ENCODE data around the gene ADAMTS3. TPM values are rescaled to one million over a fixed set of nuclear protein-coding genes. Genes with fewer than 3 reads are reported as not detected.
"Not testable (repeated sequence)": the region's sequence is repeated elsewhere in the genome, so short reads cannot be mapped to it uniquely, and the experiment has no call there.

ADAMTS3 gene
- total RNA-seq, 2 experiments from 2014 or later = not detected

DNA sequence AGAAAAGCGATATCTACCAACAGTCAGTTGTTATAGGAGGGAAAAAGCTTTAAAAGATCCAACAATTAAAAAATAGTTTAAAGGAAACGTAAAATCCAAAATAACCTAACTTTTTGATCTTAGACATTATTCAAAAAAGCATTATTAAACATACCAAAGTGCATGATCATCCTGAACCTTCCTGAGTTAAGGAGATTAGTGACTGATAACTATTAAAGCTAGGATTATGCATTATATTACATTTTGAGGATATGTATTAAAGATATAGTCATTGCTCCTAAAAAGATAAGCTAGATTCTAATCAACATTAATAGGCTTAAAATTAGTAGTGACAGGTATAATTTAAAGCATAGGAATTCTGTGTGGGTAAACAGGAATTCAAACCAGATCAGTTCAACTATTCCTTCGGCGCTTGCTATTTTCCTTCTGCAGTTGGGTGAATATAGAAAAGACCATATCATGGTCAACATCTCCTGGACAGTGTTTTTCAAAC is 139.6 kb downstream of the ADAMTS3 start:
- ChIA-PET POLR2A (no interaction called here), CTCF (no interaction called here)
- Mint-ChIP-seq H3K27ac (no peak overlapping the region), H3K36me3 (ENCODE audit: low read depth) (no peaks in the 10 kb centered on the region), H3K4me3 (no peak overlapping the region), H3K9me3 (ENCODE audit: low read depth) (no peaks in the 10 kb centered on the region), H3K4me1 (no peaks in the 10 kb centered on the region), H3K27me3 (no peaks in the 10 kb centered on the region)
- ATAC-seq = no peak
- no peak for DNase-seq
- intact Hi-C loops (cut with DNase I, micrococcal nuclease) = no loop called here

DNA sequence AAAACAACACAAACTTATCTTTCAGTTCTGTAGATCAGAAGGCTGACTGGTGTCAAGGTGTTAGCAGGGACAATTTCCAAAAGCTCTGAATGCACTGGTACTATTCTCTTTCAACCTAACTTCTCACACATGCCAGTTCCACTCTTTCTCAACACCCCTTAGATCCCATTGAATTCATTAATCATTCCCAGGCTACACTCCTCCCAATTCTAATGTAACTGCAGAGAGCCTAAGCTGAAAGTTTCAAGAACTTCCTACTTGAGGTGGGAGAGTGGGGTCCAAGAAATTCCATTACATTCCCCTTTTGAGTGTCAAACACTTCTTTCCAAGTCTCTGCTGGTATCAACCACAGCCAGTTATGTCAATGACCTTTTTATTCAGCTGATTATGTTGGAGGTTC is 142.0 kb downstream of the ADAMTS3 start:
- ChIA-PET POLR2A (no interaction called here), CTCF (no interaction called here)
- Mint-ChIP-seq H3K36me3 (ENCODE audit: low read depth) (no peaks in the 10 kb centered on the region), H3K4me3 (no peak overlapping the region), H3K9me3 (ENCODE audit: low read depth) (no peaks in the 10 kb centered on the region), H3K4me1 (no peaks in the 10 kb centered on the region), H3K27ac (no peak overlapping the region), H3K27me3 (no peaks in the 10 kb centered on the region)
- no peak for ATAC-seq
- DNase-seq = no peak
- intact Hi-C loops (cut with DNase I, micrococcal nuclease) = no loop called here

DNA sequence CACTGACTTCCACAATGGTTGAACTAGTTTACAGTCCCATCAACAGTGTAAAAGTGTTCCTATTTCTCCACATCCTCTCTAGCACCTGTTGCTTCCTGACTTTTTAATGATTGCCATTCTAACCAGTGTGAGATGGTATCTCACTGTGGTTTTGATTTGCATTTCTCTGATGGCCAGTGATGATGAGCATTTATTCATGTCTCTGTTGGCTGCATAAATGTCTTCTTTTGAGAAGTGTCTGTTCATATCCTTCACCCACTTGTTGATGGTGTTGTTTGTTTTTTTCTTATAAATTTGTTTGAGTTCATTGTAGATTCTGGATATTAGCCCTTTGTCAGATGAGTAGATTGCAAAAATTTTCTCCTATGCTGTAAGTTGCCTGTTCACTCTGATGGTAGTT is 143.1 kb downstream of the ADAMTS3 start:
- not testable (repeated sequence) for H3K4me3 Mint-ChIP-seq; H3K9me3 Mint-ChIP-seq (ENCODE audit: low read depth)

DNA sequence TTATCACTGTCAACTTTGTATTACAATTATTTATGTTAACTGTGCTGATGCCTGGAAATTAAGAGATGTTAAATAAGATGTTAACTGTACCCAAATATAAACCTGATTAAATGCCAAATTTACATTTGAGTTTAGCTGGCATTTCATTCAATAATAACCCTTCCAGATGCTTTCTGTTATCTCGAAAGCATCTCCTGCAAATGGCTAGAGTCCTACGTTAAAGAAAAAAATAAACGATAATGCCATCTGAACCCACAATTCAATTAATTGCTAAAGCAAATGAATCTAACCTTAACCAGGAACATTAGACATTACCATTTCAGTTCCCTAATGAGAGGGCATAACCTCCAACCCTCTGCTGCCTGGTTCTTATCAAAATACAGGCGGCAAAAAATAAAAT is 145.0 kb downstream of the ADAMTS3 start:
- no peak overlapping the region for H3K4me3 Mint-ChIP-seq
- POLR2A ChIA-PET = no interaction called here
- no peaks in the 10 kb centered on the region for H3K36me3 Mint-ChIP-seq (ENCODE audit: low read depth)
- CTCF ChIA-PET = no interaction called here
- no peaks in the 10 kb centered on the region for H3K4me1 Mint-ChIP-seq
- no peaks in the 10 kb centered on the region for H3K9me3 Mint-ChIP-seq (ENCODE audit: low read depth)
- H3K27me3 Mint-ChIP-seq = no peaks in the 10 kb centered on the region
- ATAC-seq (no peak), DNase-seq (no peak)
- intact Hi-C loops (cut with DNase I, micrococcal nuclease) = no loop called here
- no peak overlapping the region for H3K27ac Mint-ChIP-seq

More for the DNA sequence above, 143.1 kb downstream of the ADAMTS3 start:
- POLR2A ChIA-PET; H3K27me3 Mint-ChIP-seq; CTCF ChIA-PET; ATAC-seq; H3K4me1 Mint-ChIP-seq; DNase-seq; intact Hi-C loops (cut with DNase I, micrococcal nuclease); H3K27ac Mint-ChIP-seq; H3K36me3 Mint-ChIP-seq (ENCODE audit: low read depth): not testable (repeated sequence)

DNA sequence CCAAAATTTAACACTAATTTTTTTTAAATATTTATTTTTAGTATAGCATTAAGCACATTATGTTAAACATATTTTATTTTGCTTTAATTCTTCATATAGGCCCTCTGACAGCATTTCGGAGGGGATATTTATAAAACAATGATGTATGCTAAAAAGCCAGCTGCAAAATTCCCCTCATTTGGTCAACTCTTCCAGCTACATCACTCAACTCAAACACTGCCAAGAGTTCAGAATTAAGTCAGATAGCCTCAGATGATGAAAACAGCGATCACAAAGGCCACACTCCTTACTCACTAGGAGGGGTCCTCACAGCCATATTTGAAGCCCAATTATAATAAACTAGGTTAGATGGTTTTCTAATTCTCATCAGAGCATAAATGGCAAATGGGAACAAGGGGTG is 146.6 kb downstream of the ADAMTS3 start:
- no peak for ATAC-seq
- no peak overlapping the region for H3K27ac Mint-ChIP-seq
- POLR2A ChIA-PET = no interaction called here
- no peaks in the 10 kb centered on the region for H3K27me3 Mint-ChIP-seq
- no peaks in the 10 kb centered on the region for H3K4me1 Mint-ChIP-seq
- H3K4me3 Mint-ChIP-seq = no peak overlapping the region
- H3K36me3 Mint-ChIP-seq (ENCODE audit: low read depth) = no peaks in the 10 kb centered on the region
- CTCF ChIA-PET = no interaction called here
- intact Hi-C loops (cut with DNase I, micrococcal nuclease) = no loop called here
- no peak for DNase-seq
- no peaks in the 10 kb centered on the region for H3K9me3 Mint-ChIP-seq (ENCODE audit: low read depth)

DNA sequence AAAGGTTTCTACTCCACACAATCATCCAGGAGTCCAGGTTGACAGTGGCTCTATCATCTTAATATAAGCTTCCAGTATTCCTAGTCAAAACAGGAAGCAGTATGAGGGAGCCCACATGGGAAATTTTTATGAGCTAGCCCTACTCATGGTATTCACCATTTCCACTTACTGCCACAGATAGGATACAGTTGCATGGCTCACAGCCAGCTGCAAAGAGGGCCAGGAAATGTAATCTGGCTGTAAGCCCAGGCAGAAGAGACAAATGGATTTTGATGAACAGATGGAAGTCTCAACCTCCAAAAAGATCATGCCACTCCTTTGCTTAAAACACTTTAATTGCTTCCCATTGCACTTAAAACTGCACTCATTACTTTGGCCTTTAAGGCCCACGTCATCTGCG is 150.6 kb downstream of the ADAMTS3 start:
- CTCF ChIA-PET = no interaction called here
- Mint-ChIP-seq H3K4me3 (no peak overlapping the region), H3K27ac (no peak overlapping the region), H3K27me3 (no peaks in the 10 kb centered on the region), H3K4me1 (no peaks in the 10 kb centered on the region), H3K36me3 (ENCODE audit: low read depth) (no peaks in the 10 kb centered on the region), H3K9me3 (ENCODE audit: low read depth) (no peaks in the 10 kb centered on the region)
- POLR2A ChIA-PET = no interaction called here
- intact Hi-C loops (cut with DNase I, micrococcal nuclease) = no loop called here
- ATAC-seq (no peak), DNase-seq (no peak)

DNA sequence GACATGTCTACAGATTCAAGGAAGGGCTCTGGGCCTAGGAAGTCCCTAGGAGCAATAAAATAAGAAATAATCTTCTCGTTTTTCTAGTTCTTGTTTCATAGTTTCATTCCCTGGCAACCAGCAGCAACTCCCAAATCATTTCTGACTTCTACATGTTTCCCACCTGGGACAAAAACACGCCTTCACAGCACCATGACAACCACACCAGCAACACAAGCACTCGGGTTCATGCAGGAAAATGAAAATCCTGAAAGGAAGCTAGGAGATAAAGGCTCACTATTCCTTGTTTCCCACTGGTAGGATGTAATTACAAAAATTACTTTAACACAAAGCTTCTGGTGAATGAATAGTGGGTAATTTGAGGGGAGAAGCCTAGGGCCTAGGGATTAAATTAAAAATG is 158.9 kb downstream of the ADAMTS3 start:
- Mint-ChIP-seq H3K4me1 (no peaks in the 10 kb centered on the region), H3K4me3 (no peak overlapping the region), H3K27me3 (no peaks in the 10 kb centered on the region), H3K27ac (no peak overlapping the region), H3K36me3 (ENCODE audit: low read depth) (no peaks in the 10 kb centered on the region), H3K9me3 (ENCODE audit: low read depth) (no peaks in the 10 kb centered on the region)
- ATAC-seq (no peak), DNase-seq (no peak)
- intact Hi-C loops (cut with DNase I, micrococcal nuclease) = no loop called here
- CTCF ChIA-PET = no interaction called here
- POLR2A ChIA-PET = no interaction called here

DNA sequence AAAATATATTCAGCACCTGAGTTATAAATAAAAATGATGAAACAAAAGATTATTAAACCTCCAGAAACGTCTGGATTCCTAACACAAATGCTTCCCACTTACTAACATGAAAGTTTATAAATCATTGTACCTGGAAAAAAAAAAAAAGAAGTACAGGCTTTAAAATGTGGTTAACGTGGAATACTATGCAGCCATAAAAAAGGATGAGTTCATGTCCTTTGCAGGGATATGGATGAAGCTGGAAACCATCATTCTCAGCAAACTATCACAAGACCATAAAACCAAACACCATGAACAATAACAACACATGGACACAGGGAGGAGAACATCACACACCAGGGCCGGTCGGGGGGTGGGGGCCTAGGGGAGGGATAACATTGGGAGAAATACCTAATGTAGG is 160.5 kb downstream of the ADAMTS3 start:
- Mint-ChIP-seq H3K36me3 (ENCODE audit: low read depth) (no peaks in the 10 kb centered on the region), H3K27ac (no peak overlapping the region), H3K9me3 (ENCODE audit: low read depth) (no peaks in the 10 kb centered on the region), H3K4me3 (no peak overlapping the region), H3K27me3 (no peaks in the 10 kb centered on the region), H3K4me1 (no peaks in the 10 kb centered on the region)
- ChIA-PET POLR2A (no interaction called here), CTCF (no interaction called here)
- ATAC-seq (no peak), DNase-seq (no peak)
- intact Hi-C loops (cut with DNase I, micrococcal nuclease) = no loop called here

DNA sequence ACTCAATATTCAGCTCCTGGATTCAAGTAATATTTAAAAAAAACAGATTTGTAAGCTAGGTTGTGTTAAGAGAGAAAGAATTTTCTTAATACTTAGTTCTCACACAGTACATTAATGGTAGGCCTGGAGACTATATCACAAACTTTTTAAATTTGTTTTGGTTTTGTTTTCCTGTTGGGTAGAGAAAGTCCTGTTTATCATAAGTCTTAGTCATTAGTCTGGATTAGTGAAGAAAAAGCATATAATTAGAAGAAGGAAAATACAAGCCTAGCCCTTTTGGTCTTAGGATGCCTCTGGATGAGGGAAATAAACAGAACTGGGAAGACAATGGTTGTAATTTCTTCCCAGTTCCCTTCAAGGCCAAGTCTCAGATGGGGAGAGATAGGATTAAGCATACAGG is 163.6 kb downstream of the ADAMTS3 start:
- Mint-ChIP-seq H3K4me1 (no peaks in the 10 kb centered on the region), H3K27ac (no peak overlapping the region), H3K36me3 (ENCODE audit: low read depth) (no peaks in the 10 kb centered on the region), H3K9me3 (ENCODE audit: low read depth) (no peaks in the 10 kb centered on the region), H3K4me3 (no peak overlapping the region), H3K27me3 (no peaks in the 10 kb centered on the region)
- ATAC-seq (no peak), DNase-seq (no peak)
- intact Hi-C loops (cut with DNase I, micrococcal nuclease) = no loop called here
- POLR2A ChIA-PET = no interaction called here
- CTCF ChIA-PET = no interaction called here

DNA sequence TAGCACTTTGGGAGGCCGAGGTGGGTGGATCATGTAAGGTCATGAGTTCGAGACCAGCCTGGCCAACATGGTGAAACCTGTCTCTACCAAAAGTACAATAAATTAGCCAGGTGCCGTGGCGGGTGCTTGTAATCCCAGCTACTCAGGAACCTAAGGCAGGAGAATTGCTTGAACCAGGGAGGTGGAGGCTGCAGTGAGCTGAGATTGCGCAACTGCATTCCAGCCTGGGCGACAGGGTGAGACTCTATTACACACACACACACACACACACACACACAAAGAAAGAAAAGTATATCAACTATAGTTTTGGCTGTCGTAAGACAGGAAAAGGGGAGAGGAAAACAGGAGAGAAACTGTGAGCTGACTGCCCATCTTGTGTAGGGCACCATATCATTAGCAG is 171.7 kb downstream of the ADAMTS3 start:
- no peak for ATAC-seq
- no peak overlapping the region for H3K4me3 Mint-ChIP-seq
- H3K27ac Mint-ChIP-seq = no peak overlapping the region
- CTCF ChIA-PET = no interaction called here
- no peaks in the 10 kb centered on the region for H3K4me1 Mint-ChIP-seq
- no peaks in the 10 kb centered on the region for H3K27me3 Mint-ChIP-seq
- POLR2A ChIA-PET = no interaction called here
- intact Hi-C loops (cut with DNase I, micrococcal nuclease) = no loop called here
- no peaks in the 10 kb centered on the region for H3K36me3 Mint-ChIP-seq (ENCODE audit: low read depth)
- no peak for DNase-seq
- H3K9me3 Mint-ChIP-seq (ENCODE audit: low read depth) = no peaks in the 10 kb centered on the region

DNA sequence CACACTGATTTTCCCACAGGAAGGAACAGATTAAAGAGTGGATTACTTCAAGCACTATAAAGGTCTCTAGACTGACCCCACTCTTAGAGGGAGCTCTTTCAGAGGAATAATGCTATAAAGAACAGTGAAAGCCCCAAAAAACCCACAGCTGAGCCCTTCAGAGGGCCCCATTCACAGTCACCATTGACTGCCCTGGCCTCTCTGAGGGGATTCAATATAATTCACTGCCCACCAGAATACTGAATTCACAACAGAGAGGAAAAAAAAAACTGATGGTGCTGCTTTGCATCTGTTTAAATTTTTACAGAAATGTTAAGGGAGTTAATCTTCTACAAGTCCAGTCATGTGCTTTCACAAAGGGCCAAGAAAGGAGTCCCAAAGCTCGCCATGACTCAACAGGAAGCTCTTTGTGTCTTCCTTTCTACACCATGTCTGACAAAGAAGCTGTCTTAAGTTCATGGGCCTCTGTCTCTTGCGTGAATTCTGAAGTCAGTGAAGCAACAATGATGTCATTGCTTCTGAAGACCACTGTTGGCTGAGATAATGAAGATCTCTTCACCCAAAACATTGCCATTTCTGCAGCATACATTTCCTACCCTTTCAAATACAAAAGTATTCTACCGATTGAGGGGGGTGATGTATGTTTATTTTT is 174.9 kb downstream of the ADAMTS3 start:
- H3K36me3 Mint-ChIP-seq (ENCODE audit: low read depth) = no peaks in the 10 kb centered on the region
- DNase-seq = no peak
- CTCF ChIA-PET = no interaction called here
- H3K4me3 Mint-ChIP-seq = no peak overlapping the region
- H3K27ac Mint-ChIP-seq = no peak overlapping the region
- no peaks in the 10 kb centered on the region for H3K9me3 Mint-ChIP-seq (ENCODE audit: low read depth)
- intact Hi-C loops (cut with DNase I, micrococcal nuclease) = no loop called here
- H3K27me3 Mint-ChIP-seq = peaks cover 3% of the 10 kb centered on the region
- POLR2A ChIA-PET = no interaction called here
- ATAC-seq = no peak
- H3K4me1 Mint-ChIP-seq = no peaks in the 10 kb centered on the region

DNA sequence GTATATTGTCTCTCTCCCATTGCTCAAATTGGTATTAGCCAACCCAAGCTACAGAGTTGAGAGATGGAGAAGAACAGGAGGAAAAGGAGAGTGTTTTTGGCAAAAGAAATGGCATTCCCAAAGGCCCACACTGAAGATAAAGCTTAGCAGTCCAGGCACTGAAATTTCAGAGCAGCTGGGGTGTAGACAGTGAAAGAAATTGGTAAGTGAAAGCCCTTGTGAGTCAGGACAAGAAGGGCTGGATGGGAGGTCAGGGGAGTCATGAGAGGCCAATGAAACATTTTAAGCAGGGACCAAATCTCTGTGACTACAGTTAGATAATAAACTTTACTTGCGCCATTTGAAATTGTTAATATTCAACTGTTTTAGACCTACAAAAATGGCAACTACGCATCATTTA is 177.7 kb downstream of the ADAMTS3 start:
- intact Hi-C loops (cut with DNase I, micrococcal nuclease) = no loop called here
- H3K27ac Mint-ChIP-seq = no peak overlapping the region
- H3K27me3 Mint-ChIP-seq = peaks cover 3% of the 10 kb centered on the region
- DNase-seq (no peak), ATAC-seq (no peak)
- H3K9me3 Mint-ChIP-seq (ENCODE audit: low read depth) = no peaks in the 10 kb centered on the region
- ChIA-PET CTCF (no interaction called here), POLR2A (no interaction called here)
- H3K4me1 Mint-ChIP-seq = no peaks in the 10 kb centered on the region
- no peaks in the 10 kb centered on the region for H3K36me3 Mint-ChIP-seq (ENCODE audit: low read depth)
- H3K4me3 Mint-ChIP-seq = no peak overlapping the region

DNA sequence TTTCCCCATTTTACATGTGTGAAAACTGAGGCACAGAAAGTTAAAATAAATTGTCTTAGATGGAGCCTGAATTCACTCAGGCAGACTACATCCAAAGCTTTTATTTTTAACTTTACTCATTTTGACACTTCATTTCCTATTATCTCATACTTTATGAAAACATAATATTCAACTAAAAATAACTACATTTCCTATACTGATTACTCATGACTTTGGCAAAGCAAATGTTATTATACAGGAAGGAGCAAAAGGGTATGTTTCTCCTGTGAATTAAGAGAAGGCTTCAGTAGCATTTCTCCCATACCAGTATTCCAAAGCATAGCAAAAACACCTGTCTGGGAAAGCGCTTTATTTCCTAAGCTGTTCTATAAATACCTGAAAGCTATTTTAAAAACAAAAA is 178.6 kb downstream of the ADAMTS3 start:
- no peaks in the 10 kb centered on the region for H3K36me3 Mint-ChIP-seq (ENCODE audit: low read depth)
- intact Hi-C loops (cut with DNase I, micrococcal nuclease) = no loop called here
- DNase-seq (no peak), ATAC-seq (no peak)
- ChIA-PET POLR2A (no interaction called here), CTCF (no interaction called here)
- H3K4me1 Mint-ChIP-seq = no peaks in the 10 kb centered on the region
- H3K4me3 Mint-ChIP-seq = no peak overlapping the region
- H3K27ac Mint-ChIP-seq = no peak overlapping the region
- H3K9me3 Mint-ChIP-seq (ENCODE audit: low read depth) = no peaks in the 10 kb centered on the region
- peaks cover 3% of the 10 kb centered on the region for H3K27me3 Mint-ChIP-seq
